Measurements from ENCODE around the gene ALG3. TPM values are rescaled to one million over a fixed set of nuclear protein-coding genes. Genes with fewer than 3 reads are reported as not detected.

Gene ALG3
- total and polyA plus RNA-seq, 2 of the 4 experiments (the other 2 are of a cell fraction) = 19.5 to 52.6 TPM

GRCh38 chr3:184260724-184261269, 12.0 kb upstream of the ALG3 start:
- peak overlapping the region; percentile 82; the same call in 1 of the 2 replicates for H3K23ac ChIP-seq (ENCODE audit: low read depth, low read length)
- H3K36me3 ChIP-seq (ENCODE audit: control insufficient read depth, insufficient read depth, low read length) = 0 out of 2 replicates have a peak, but pooled peaks cover 2% of the 10 kb centered on the region
- H3K79me1 ChIP-seq (ENCODE audit: low read depth in 1 of 2, low read length in 2 of 2) = no peaks in the 10 kb centered on the region
- H2BK15ac ChIP-seq (ENCODE audit: low read depth, low read length) = no peak overlapping the region
- ATAC-seq (ENCODE audit: low read depth) (peak; percentile 2; the same call in 1 of the 2 replicates), DNase-seq (no peak)
- H2BK120ac ChIP-seq (ENCODE audit: low read depth, low read length) = no peak overlapping the region
- H3K4me1 ChIP-seq (ENCODE audit: control insufficient read depth, insufficient read depth, low read length) = peaks cover 2% of the 10 kb centered on the region; the same call in 1 of the 2 replicates
- H4K5ac ChIP-seq (ENCODE audit: low read depth, low read length) = no peak overlapping the region
- no peak overlapping the region for H2AK5ac ChIP-seq (ENCODE audit: low read depth, low read length)
- CTCF ChIA-PET = interaction anchor here (1.1 kb wide), 1 partner anchor 365 kb away, joined by 3 read pairs; no protein-coding TSS in a partner anchor
- TF ChIP-seq BHLHE40 (IDR thresholded peaks at IDR 0.05; ENCODE audit: low read depth, low read length) = no peak
- TF ChIP-seq CEBPB (IDR thresholded peaks at IDR 0.05; ENCODE audit: low read depth, low read length) = no peak
- no peak for TF ChIP-seq CTCF (conservative IDR thresholded peaks at IDR 0.05; ENCODE audit: low read depth, low read length)
- no peak overlapping the region for H3K4ac ChIP-seq (ENCODE audit: low read depth, low read length)
- no peak overlapping the region for H3K18ac ChIP-seq (ENCODE audit: low read depth, low read length)
- H3K9me3 ChIP-seq (ENCODE audit: control insufficient read depth, insufficient read depth, low read length) = no peaks in the 10 kb centered on the region
- BruUV-seq (replicated peaks) = no TSS peak
- no peak overlapping the region for H4K91ac ChIP-seq (ENCODE audit: insufficient read depth, low read depth, low read length)
- no peak overlapping the region for H3K9ac ChIP-seq (ENCODE audit: low read depth, low read length)
- in situ Hi-C loops (cut with MboI; ENCODE audit: low sequenced_read_pairs) (loop anchor here (25.0 kb wide), 1 partner anchor 798 kb away; no protein-coding TSS in a partner anchor), dilution Hi-C loops (cut with HindIII; ENCODE audit: low sequenced_read_pairs, unreplicated experiment) (no loop called here), intact Hi-C loops (cut with micrococcal nuclease) (no loop called here)
- POLR2A ChIA-PET (ENCODE audit: unreplicated experiment) = no interaction called here
- H3K9me1 ChIP-seq (ENCODE audit: insufficient read depth, low read length) = no peaks in the 10 kb centered on the region
- no peak overlapping the region for H2BK5ac ChIP-seq (ENCODE audit: low read depth, low read length, poor library complexity, severe bottlenecking)
- peaks cover 37% of the 10 kb centered on the region for H3K27me3 ChIP-seq (ENCODE audit: control insufficient read depth, insufficient read depth, low read length)
- no peak overlapping the region; the same call in 1 of the 2 replicates for H3K27ac ChIP-seq (ENCODE audit: insufficient read depth, low read length)
- peaks cover 8% of the 10 kb centered on the region for H4K20me1 ChIP-seq (ENCODE audit: insufficient read depth, low read length)
- no peak overlapping the region for H4K8ac ChIP-seq (ENCODE audit: low read depth in 2 of 2, low read length in 2 of 2)
- H3K56ac ChIP-seq (ENCODE audit: extremely low read depth, insufficient read depth, low read length) = no peak overlapping the region
- no peak overlapping the region for H2AK9ac ChIP-seq (replicated peaks; ENCODE audit: low read depth, low read length, poor library complexity)
- peak overlapping the region; percentile 55 for H3K4me3 ChIP-seq (ENCODE audit: insufficient read depth, low read depth, low read length)
- no peak overlapping the region for H3K14ac ChIP-seq (replicated peaks; ENCODE audit: low read depth, low read length)
- WGBS, 2 experiments (ENCODE audit: extremely low coverage in 2 of 2, insufficient read length in 1 of 2) = 3% methylated on average over 27 of the region's 49 CpGs; no CpG with 5 or more reads in 1 of the 2 experiments
- peak overlapping the region; percentile 72 for H3K4me2 ChIP-seq (ENCODE audit: low read depth, low read length)
- peak overlapping the region; percentile 84 for H2AFZ ChIP-seq (replicated peaks; ENCODE audit: low read length, poor library complexity)
- no peak overlapping the region for H2BK20ac ChIP-seq (ENCODE audit: low read depth, low read length)
